22Rv1 (cell line): ENCODE results near the gene USP48.
A peak's percentile ranks its signal among the peaks of the same experiment; 100 is the strongest.

Source experiments
- H3K27ac ChIP-seq: fragments of 450-650 bp; 2 replicates; pipeline ENCODE4 v1.5.1; 2017
- ZFX ChIP-seq: fragments of 450-650 bp; IDR thresholded peaks from 2 replicates; pipeline ENCODE4 v1.6.1; 2017; ENCODE audit warnings: antibody characterized with exemption, borderline replicate concordance
- TF ChIP-seq, protein P1 (sequence below): fragments of 450-650 bp; IDR thresholded peaks from 2 replicates; pipeline ENCODE4 v1.5.1; 2017; ENCODE audit warnings: mild to moderate bottlenecking

USP48 gene

DNA sequence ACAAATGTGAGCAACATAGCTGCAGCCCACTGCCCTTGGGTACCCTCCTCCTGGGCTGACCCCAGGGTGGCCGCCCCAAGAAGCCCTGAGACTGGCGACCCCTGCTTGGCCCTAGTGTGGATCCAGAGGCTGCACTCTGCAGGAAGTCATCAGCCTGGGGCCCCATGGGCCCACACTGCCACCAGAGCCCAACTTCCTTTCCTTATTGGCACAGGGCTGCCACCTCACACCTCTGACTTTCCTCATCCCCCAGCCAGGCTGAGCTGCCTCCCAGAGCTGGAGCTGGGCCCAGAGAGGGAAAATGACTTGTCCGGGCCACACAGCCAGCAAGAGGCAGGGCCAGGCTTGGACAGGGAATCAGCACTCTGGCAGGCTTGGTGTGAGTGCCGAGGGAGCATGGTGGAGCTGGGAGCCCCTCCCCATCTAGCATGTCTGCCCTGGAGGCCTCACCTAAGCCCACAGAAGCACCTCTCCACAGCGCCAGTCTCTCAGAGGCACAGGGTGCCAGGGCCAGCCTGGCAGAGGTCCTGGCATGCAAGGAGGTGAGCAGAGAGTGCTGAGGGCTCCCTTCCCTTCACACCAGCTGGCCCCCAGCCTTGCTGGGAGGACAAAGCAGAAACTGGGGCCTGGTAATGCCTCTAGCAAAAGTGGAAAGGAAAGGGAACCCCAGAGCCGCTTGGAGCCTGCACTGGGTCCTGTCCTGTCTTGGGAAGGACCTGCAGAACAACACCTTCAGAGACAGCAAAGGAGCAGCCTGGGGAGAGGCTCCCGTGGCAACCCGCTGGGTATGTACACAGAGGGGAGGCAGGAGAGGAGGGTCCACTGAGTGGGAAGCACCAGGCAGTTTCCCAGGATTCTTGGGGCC lies 117.0 kb downstream of the USP48 start:
- no peak overlapping the region for H3K27ac ChIP-seq

DNA sequence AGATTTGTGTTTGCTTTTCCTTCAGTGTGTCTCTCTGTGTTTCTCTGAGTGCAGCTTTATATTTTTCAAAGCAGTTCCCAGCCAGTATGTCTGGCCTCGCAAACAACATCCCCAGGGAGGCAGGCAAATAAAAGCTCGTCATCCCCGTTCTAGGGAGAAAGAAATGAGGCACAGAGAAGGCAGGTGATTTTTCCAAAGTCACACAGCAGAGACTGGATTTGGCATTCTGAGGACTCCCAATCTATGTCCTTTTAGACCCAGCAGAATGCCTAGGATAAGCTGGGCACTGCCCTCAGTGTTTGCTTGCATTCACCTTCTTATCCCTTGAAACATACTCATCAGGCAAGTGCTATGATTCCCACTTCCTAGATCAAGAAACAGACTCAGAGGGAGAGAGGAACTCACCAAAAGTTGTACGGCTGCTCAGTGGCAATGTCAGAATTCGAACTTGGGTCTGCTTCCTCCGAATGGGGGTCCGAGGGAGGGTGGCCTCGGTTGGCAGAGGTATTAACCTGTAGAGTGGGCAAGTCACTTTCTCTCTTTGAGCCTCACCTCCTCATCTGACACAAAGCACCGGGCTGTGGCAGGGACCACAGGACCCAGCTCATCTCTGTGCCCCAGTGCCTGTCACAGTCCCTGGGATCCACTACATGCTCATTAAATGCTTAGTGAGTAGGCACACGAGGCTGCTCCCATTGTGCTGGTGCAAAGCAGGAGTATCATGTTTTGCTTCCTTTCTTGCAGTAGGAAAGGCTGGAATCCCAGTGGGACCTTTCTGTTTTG lies 118.0 kb downstream of the USP48 start:
- TF ChIP-seq, protein P1, sequence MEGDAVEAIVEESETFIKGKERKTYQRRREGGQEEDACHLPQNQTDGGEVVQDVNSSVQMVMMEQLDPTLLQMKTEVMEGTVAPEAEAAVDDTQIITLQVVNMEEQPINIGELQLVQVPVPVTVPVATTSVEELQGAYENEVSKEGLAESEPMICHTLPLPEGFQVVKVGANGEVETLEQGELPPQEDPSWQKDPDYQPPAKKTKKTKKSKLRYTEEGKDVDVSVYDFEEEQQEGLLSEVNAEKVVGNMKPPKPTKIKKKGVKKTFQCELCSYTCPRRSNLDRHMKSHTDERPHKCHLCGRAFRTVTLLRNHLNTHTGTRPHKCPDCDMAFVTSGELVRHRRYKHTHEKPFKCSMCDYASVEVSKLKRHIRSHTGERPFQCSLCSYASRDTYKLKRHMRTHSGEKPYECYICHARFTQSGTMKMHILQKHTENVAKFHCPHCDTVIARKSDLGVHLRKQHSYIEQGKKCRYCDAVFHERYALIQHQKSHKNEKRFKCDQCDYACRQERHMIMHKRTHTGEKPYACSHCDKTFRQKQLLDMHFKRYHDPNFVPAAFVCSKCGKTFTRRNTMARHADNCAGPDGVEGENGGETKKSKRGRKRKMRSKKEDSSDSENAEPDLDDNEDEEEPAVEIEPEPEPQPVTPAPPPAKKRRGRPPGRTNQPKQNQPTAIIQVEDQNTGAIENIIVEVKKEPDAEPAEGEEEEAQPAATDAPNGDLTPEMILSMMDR = no peak
- no peak for TF ChIP-seq ZFX
- no peak overlapping the region for H3K27ac ChIP-seq

More for the DNA sequence above, 117.0 kb downstream of the USP48 start:
- TF ChIP-seq, protein P1 = no peak
- TF ChIP-seq ZFX = no peak

DNA sequence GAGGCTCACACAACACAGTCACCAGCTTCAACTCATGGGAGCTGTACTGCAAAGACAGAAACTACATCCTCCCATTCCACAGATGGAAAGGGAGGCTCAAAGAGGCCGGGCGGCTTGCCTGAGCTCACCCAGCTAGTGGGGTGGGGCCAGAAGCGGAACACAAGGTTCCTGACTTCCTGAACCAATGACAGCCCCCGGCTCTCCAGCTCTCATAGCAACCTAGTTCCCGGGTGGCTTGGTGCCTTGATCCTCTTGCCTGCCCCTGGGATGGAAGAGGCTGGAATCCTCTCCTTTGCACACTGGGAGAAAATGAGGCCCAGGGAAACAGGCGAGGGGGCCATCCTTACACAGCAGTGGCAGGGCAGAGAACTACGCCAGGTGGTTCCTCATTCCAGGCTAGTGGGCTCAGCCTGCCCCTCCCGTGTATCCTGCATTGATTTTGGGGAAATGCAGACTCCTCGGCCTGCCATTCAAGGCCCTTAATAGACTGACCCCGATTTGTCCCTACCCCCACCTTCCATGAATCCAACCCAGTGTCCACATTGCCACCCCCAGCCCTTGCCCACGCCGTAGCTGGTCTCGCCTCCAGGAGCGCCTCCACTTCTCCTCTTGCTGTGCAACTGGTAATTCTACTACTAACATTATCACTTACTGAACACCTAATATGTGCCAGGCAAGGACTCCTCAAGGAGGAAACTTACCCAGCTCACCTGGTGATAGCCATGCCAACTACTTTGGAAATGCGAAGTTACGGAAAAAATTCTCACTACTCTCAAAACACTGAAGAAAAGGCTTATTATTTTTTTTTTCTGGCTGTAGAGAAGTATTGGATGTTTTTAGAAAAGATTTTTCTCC lies 118.8 kb downstream of the USP48 start:
- TF ChIP-seq, protein P1 = no peak
- no peak for TF ChIP-seq ZFX
- no peak overlapping the region for H3K27ac ChIP-seq

DNA sequence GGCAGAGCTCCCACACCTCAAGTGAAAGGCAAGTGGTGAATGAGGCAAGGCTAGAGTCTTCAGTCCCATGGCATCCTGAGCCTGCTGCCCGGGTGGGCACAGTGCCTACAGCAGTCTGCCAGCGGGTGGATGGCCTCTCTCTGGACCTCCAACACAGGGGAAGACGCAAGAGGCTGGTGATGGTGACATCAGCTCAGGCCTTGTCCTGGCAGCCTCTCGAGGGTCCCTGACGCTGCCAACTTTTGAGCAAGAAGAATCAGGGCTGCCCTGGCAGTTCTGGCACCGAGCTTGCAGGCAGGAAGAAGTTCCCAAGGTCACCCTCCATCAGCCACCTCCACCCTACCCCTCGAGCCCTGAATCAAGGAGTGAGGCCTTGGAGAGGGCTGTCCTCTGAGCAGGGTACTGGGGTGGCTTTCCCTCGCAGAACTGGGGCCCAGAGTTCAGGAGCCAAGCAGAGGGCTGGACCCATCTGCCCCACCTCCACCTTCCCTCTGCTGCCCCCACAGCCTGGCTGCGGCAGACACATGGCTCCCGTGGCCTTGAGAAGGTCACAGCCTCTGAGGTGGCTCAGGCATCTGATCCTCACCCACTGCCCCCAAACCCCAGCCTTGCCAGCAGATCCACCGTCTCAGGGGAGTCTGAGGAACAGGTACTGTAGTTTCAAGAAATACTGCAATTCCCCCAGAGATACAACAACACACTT lies 119.5 kb downstream of the USP48 start:
- TF ChIP-seq, protein P1 = 0 out of 2 replicates have a peak, but pooled peaks have one; percentile 12
- no peak for TF ChIP-seq ZFX
- H3K27ac ChIP-seq = no peak overlapping the region

DNA sequence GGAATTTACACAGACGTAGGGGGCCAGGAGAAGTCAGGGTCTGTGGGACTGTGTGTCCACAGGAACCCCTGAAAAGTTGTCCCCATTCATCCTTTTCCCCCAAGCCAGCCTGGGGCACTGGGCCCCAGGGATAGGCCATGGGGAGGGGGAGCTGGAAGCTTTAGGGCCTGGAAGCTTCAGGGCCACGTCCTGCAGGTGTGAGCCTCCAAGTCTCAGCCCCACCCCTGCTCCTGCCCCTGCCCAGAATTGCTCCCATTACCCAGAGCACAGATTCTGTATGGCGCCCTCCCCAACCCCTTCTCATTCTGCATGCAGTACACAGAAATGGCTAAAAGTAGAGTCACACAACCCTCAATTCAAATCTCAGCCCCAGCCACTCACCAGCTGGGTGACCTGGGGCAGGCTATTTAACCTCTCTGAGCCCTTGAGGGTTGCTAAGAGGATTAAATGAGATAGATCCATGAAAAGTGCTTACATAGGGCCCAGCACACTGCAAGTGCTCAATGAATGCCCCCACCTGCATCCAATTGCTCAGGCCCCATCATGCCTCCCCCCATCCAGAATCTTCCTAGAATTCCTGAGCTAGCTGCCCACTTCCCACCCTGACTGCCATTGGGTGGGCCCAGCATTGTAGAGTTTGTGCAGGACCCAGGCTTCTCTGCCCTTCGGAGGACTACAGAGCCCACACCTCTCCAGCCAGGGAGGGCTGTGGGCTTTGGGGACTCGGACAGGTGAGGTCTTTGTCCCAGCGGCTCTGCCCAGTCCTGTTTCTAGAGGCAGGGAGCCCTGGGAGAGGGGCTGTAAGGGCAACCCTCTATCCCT lies 120.3 kb downstream of the USP48 start:
- H3K27ac ChIP-seq = no peak overlapping the region
- TF ChIP-seq ZFX = no peak
- TF ChIP-seq, protein P1 = no peak

DNA sequence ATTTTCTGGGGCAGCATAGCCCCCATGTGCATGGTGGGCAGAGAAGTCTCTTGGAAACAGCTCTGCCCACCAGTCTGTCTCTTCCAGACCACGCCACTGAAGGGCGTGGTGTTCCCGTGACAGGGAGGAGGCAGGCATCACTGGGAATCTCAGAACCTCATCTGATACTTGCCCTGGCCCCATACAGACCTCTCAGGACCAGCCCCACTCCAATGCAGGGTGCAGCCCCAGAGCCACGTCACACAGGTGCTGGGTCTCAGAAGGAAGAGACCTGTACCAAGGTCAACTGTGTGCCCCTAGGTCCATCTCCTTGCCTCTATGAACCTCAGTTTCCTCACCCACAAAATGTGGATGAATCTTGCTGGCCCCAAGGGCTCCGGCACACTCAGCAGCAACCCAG lies 121.1 kb downstream of the USP48 start:
- no peak overlapping the region for H3K27ac ChIP-seq
- TF ChIP-seq, protein P1 = no peak
- no peak for TF ChIP-seq ZFX
